GM20431 (cell line): Measurements from ENCODE around the gene MED13.
"Not testable (repeated sequence)": the region's sequence is repeated elsewhere in the genome, so short reads cannot be mapped to it uniquely, and the experiment has no call there.

Source experiments
- in situ Hi-C: fragments of 300-500 bp; cut with MseI, MboI; formaldehyde crosslinking; loops from one replicate; pipeline ENCODE4 v1.15.0; 2020; ENCODE audit warnings: low sequenced_read_pairs; ENCODE audit not compliant: unreplicated experiment

MED13 gene

GRCh38 chr17:61946359-61946758 is 118.7 kb downstream of the MED13 start:
- in situ Hi-C loops: no loop called here

- in situ Hi-C loops: no loop called here
These were observed 122.0 kb downstream of the MED13 start for GRCh38 chr17:61943117-61943516.

- in situ Hi-C loops: no loop called here
These were observed 123.0 kb downstream of the MED13 start for GRCh38 chr17:61942085-61942484.

- in situ Hi-C loops: no loop called here
These were observed 137.0 kb downstream of the MED13 start for GRCh38 chr17:61928101-61928436.

- in situ Hi-C loops: no loop called here
These were observed 137.6 kb downstream of the MED13 start, which contains the start of gene INTS2 for GRCh38 chr17:61927208-61928100. TSS of gene INTS2 (minus strand) at chr17:61927982. CDS start at chr17:61926644, 1,338 bp downstream.

- in situ Hi-C loops: no loop called here
These were observed 138.3 kb downstream of the MED13 start for GRCh38 chr17:61926826-61927207.

- in situ Hi-C loops: not testable (repeated sequence)
These were observed 149.9 kb downstream of the MED13 start for GRCh38 chr17:61915162-61915561.

- in situ Hi-C loops: no loop called here
These were observed 156.6 kb downstream of the MED13 start for GRCh38 chr17:61908292-61909037.

- in situ Hi-C loops: no loop called here
These were observed 157.7 kb downstream of the MED13 start for GRCh38 chr17:61907361-61907760.

GRCh38 chr17:61904094-61904710 is 160.9 kb downstream of the MED13 start:
- in situ Hi-C loops: no loop called here

- in situ Hi-C loops: no loop called here
These were observed 161.8 kb downstream of the MED13 start for GRCh38 chr17:61903251-61903650.

GRCh38 chr17:61897548-61898180 is 167.4 kb downstream of the MED13 start:
- in situ Hi-C loops: no loop called here

GRCh38 chr17:61895391-61895790 is 169.7 kb downstream of the MED13 start:
- in situ Hi-C loops: no loop called here

- in situ Hi-C loops: not testable (repeated sequence)
These were observed 170.8 kb downstream of the MED13 start for GRCh38 chr17:61894310-61894709.
